Measurements from ENCODE around the gene STXBP6. TPM values are rescaled to one million over a fixed set of nuclear protein-coding genes. Genes with fewer than 3 reads are reported as not detected.

The STXBP6 gene
- polyA plus RNA-seq, 4 donors = 7.3 to 8.7 (median 8.2) TPM

GRCh38 chr14:24870949-24871701 lies 178.8 kb downstream of the STXBP6 start:
- no peak for DNase-seq (ENCODE audit: low read depth in 4 of 4, low spot score in 3 of 4)

- no peak for DNase-seq (ENCODE audit: low read depth in 4 of 4, low spot score in 3 of 4)
These were observed 181.6 kb downstream of the STXBP6 start for GRCh38 chr14:24868389-24868788.

GRCh38 chr14:24866067-24866639 lies 183.8 kb downstream of the STXBP6 start:
- no peak for DNase-seq (ENCODE audit: low read depth in 4 of 4, low spot score in 3 of 4)

- peak in 1 of 4 donors; percentile 18 for DNase-seq (ENCODE audit: low read depth in 4 of 4, low spot score in 3 of 4)
These were observed 185.8 kb downstream of the STXBP6 start for GRCh38 chr14:24863968-24864684.

GRCh38 chr14:24861083-24861630 lies 188.8 kb downstream of the STXBP6 start:
- DNase-seq (ENCODE audit: low read depth in 4 of 4, low spot score in 3 of 4) = no peak

- DNase-seq (ENCODE audit: low read depth in 4 of 4, low spot score in 3 of 4) = no peak
These were observed 190.4 kb downstream of the STXBP6 start for GRCh38 chr14:24859559-24859958.

GRCh38 chr14:24858684-24859083 lies 191.3 kb downstream of the STXBP6 start:
- DNase-seq (ENCODE audit: low read depth in 4 of 4, low spot score in 3 of 4) = no peak

GRCh38 chr14:24858052-24858451 lies 191.9 kb downstream of the STXBP6 start:
- no peak for DNase-seq (ENCODE audit: low read depth in 4 of 4, low spot score in 3 of 4)

GRCh38 chr14:24857277-24857676 lies 192.7 kb downstream of the STXBP6 start:
- DNase-seq (ENCODE audit: low read depth in 4 of 4, low spot score in 3 of 4) = no peak

- DNase-seq (ENCODE audit: low read depth in 4 of 4, low spot score in 3 of 4) = no peak
These were observed 196.5 kb downstream of the STXBP6 start for GRCh38 chr14:24853446-24853845.

- no peak for DNase-seq (ENCODE audit: low read depth in 4 of 4, low spot score in 3 of 4)
These were observed 197.5 kb downstream of the STXBP6 start for GRCh38 chr14:24852312-24853060.

- no peak for DNase-seq (ENCODE audit: low read depth in 4 of 4, low spot score in 3 of 4)
These were observed 198.1 kb downstream of the STXBP6 start for GRCh38 chr14:24851837-24852236.

- no peak for DNase-seq (ENCODE audit: low read depth in 4 of 4, low spot score in 3 of 4)
These were observed 198.5 kb downstream of the STXBP6 start for GRCh38 chr14:24851406-24851805.

- DNase-seq (ENCODE audit: low read depth in 4 of 4, low spot score in 3 of 4) = no peak
These were observed 199.9 kb downstream of the STXBP6 start for GRCh38 chr14:24850072-24850471.

- no peak for DNase-seq (ENCODE audit: low read depth in 4 of 4, low spot score in 3 of 4)
These were observed 200.5 kb downstream of the STXBP6 start for GRCh38 chr14:24849471-24849870.

GRCh38 chr14:24848102-24848790 lies 201.7 kb downstream of the STXBP6 start:
- no peak for DNase-seq (ENCODE audit: low read depth in 4 of 4, low spot score in 3 of 4)

GRCh38 chr14:24847568-24848095 lies 202.3 kb downstream of the STXBP6 start:
- peak in 1 of 4 donors; percentile 15 for DNase-seq (ENCODE audit: low read depth in 4 of 4, low spot score in 3 of 4)

GRCh38 chr14:24846261-24846660 lies 203.7 kb downstream of the STXBP6 start:
- no peak for DNase-seq (ENCODE audit: low read depth in 4 of 4, low spot score in 3 of 4)

GRCh38 chr14:24845851-24846250 lies 204.1 kb downstream of the STXBP6 start:
- DNase-seq (ENCODE audit: low read depth in 4 of 4, low spot score in 3 of 4) = no peak

GRCh38 chr14:24844011-24844410 lies 205.9 kb downstream of the STXBP6 start:
- DNase-seq (ENCODE audit: low read depth in 4 of 4, low spot score in 3 of 4) = no peak

Measured in right renal pelvis (tissue), 4 donors.